Measurements from ENCODE around the gene DNAJC17. TPM values are rescaled to one million over a fixed set of nuclear protein-coding genes. Genes with fewer than 3 reads are reported as not detected.

Gene DNAJC17
- polyA plus RNA-seq, 1 experiment = 25.8 TPM

- Histone ChIP-seq H3K27me3 (ENCODE audit: control insufficient read depth, insufficient read depth, low read length) (no peaks in the 10 kb centered on the region), H3K9me3 (ENCODE audit: control insufficient read depth, insufficient read depth, low read length) (no peaks in the 10 kb centered on the region), H3K27ac (ENCODE audit: low read depth, low read length) (no peak overlapping the region), H3K4me3 (ENCODE audit: low read depth, low read length) (no peak overlapping the region)
- POLR2A ChIA-PET = no interaction called here
- DNase-seq (ENCODE audit: low read depth, low spot score) = no peak
- CTCF ChIA-PET = no interaction called here
- TF ChIP-seq CTCF (IDR thresholded peaks at IDR 0.05; ENCODE audit: low read depth, low read length) = no peak
These were observed 11.2 kb downstream of the DNAJC17 start for GRCh38 chr15:40796041-40796440.

- CTCF ChIA-PET = interaction anchor here (0.5 to 2.2 kb wide), 7 partner anchors 8 to 1358 kb away, joined by 3 to 5 read pairs (median 3); partner anchors contain the start of gene RHOV
- POLR2A ChIA-PET = interaction anchor here (0.6 kb wide), 1 partner anchor 581 kb away, joined by 6 read pairs; no protein-coding TSS in a partner anchor
- peak overlapping the region; percentile 82 for H3K27ac ChIP-seq (ENCODE audit: low read depth, low read length)
- peak; percentile 91 for DNase-seq (ENCODE audit: low read depth, low spot score)
- peak overlapping the region; percentile 7; the same call in 1 of the 2 replicates for H3K4me3 ChIP-seq (ENCODE audit: low read depth, low read length)
- H3K9me3 ChIP-seq (ENCODE audit: control insufficient read depth, insufficient read depth, low read length) = no peaks in the 10 kb centered on the region
- TF ChIP-seq CTCF (IDR thresholded peaks at IDR 0.05; ENCODE audit: low read depth, low read length) = no peak
- H3K27me3 ChIP-seq (ENCODE audit: control insufficient read depth, insufficient read depth, low read length) = no peaks in the 10 kb centered on the region
These were observed 13.9 kb downstream of the DNAJC17 start for GRCh38 chr15:40793216-40793989.

DNA sequence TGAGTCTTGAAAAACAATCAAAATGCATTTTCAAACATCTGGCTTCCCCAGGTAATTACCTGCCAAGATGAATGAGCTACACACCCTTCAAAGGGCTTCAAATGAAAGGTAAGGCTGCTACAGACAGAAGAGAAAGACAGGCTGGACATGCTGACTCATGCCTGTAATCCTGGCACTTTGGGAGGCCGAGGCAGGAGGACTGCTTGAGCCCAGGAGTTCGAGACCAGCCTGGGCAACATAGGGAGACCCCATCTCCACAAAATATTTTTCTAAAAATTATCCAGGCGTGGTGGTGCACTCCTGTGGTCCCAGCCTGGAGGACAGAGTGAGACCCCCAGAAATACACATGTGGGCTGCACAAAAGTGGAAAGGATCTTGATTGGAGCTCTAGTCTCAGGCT is 14.9 kb downstream of the DNAJC17 start:
- H3K4me3 ChIP-seq (ENCODE audit: low read depth, low read length) = no peak overlapping the region
- no peak for TF ChIP-seq CTCF (IDR thresholded peaks at IDR 0.05; ENCODE audit: low read depth, low read length)
- DNase-seq (ENCODE audit: low read depth, low spot score) = no peak
- H3K27me3 ChIP-seq (ENCODE audit: control insufficient read depth, insufficient read depth, low read length) = no peaks in the 10 kb centered on the region
- H3K9me3 ChIP-seq (ENCODE audit: control insufficient read depth, insufficient read depth, low read length) = no peaks in the 10 kb centered on the region
- ChIA-PET POLR2A (no interaction called here), CTCF (interaction anchor here (0.5 to 2.2 kb wide), 7 partner anchors 9 to 471 kb away, joined by 3 to 5 read pairs (median 4); partner anchors contain the start of gene RHOV)
- H3K27ac ChIP-seq (ENCODE audit: low read depth, low read length) = no peak overlapping the region

DNA sequence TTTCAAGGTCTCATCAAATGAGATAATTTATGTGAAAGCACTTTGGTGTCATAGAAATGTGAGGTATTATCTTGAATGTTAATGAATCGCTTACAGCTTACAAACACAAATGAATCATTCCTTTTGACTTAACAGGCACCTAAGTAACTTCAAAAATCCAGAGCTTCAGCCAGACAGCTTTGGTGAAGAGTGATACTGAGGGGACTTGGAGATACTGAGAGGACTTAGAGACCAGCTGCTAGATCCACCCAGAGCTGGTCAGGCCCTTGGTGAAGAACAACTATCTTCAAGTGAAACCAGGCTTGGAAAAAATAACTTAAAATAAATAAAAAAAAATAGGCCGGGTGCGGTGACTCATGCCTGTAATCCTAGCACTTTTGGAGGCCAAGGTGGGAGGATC is 16.6 kb downstream of the DNAJC17 start:
- POLR2A ChIA-PET = no interaction called here
- TF ChIP-seq CTCF (IDR thresholded peaks at IDR 0.05; ENCODE audit: low read depth, low read length) = no peak
- H3K27me3 ChIP-seq (ENCODE audit: control insufficient read depth, insufficient read depth, low read length) = no peaks in the 10 kb centered on the region
- no peak overlapping the region for H3K27ac ChIP-seq (ENCODE audit: low read depth, low read length)
- CTCF ChIA-PET = interaction anchor here (0.6 to 1.0 kb wide), 3 partner anchors 69 to 134 kb away, joined by 3 to 4 read pairs (median 3); no protein-coding TSS in a partner anchor
- no peak for DNase-seq (ENCODE audit: low read depth, low spot score)
- no peaks in the 10 kb centered on the region for H3K9me3 ChIP-seq (ENCODE audit: control insufficient read depth, insufficient read depth, low read length)
- H3K4me3 ChIP-seq (ENCODE audit: low read depth, low read length) = no peak overlapping the region

- ChIA-PET CTCF (no interaction called here), POLR2A (no interaction called here)
- Histone ChIP-seq H3K27me3 (ENCODE audit: control insufficient read depth, insufficient read depth, low read length) (no peaks in the 10 kb centered on the region), H3K9me3 (ENCODE audit: control insufficient read depth, insufficient read depth, low read length) (no peaks in the 10 kb centered on the region), H3K27ac (ENCODE audit: low read depth, low read length) (no peak overlapping the region), H3K4me3 (ENCODE audit: low read depth, low read length) (no peak overlapping the region)
- no peak for DNase-seq (ENCODE audit: low read depth, low spot score)
- TF ChIP-seq CTCF (IDR thresholded peaks at IDR 0.05; ENCODE audit: low read depth, low read length) = no peak
These were observed 17.3 kb downstream of the DNAJC17 start for GRCh38 chr15:40789999-40790398.
